Activated naive CD4-positive, alpha-beta T cell treated with Interleukin-2 at 50 U/mL for 16 hours (primary cell): ENCODE measurements around the gene OR8B8.
"Not testable (repeated sequence)": the region's sequence is repeated elsewhere in the genome, so short reads cannot be mapped to it uniquely, and the experiment has no call there.

Source experiments
- DNase-seq: peaks from one replicate; pipeline ENCODE4 v3.0.0-alpha.2; 2020

The OR8B8 gene

GRCh38 chr11:124441081-124441480 is 4.4 kb downstream of the OR8B8 start:
- no peak for DNase-seq

- no peak for DNase-seq
Measured at GRCh38 chr11:124440608-124441007, 4.9 kb downstream of the OR8B8 start.

- no peak for DNase-seq
Measured at GRCh38 chr11:124434699-124435098, 10.8 kb downstream of the OR8B8 start.

- no peak for DNase-seq
Measured at GRCh38 chr11:124429599-124429998, 15.9 kb downstream of the OR8B8 start.

- DNase-seq: no peak
Measured at GRCh38 chr11:124424384-124424921, 21.0 kb downstream of the OR8B8 start, which contains the start of gene OR8B4. TSS of gene OR8B4 (minus strand) at chr11:124424871. CDS start at chr11:124424871, 0 bp downstream.

GRCh38 chr11:124421043-124421442 is 24.5 kb downstream of the OR8B8 start:
- DNase-seq: no peak

- no peak for DNase-seq
Measured at GRCh38 chr11:124415356-124415923, 30.1 kb downstream of the OR8B8 start.

GRCh38 chr11:124409906-124410305 is 35.6 kb downstream of the OR8B8 start:
- DNase-seq: no peak

- no peak for DNase-seq
Measured at GRCh38 chr11:124405581-124405980, 39.9 kb downstream of the OR8B8 start.

- DNase-seq: not testable (repeated sequence)
Measured at GRCh38 chr11:124403186-124403585, 42.3 kb downstream of the OR8B8 start.

- peak; percentile 29 for DNase-seq
Measured at GRCh38 chr11:124402326-124402922, 43.1 kb downstream of the OR8B8 start.

- no peak for DNase-seq
Measured at GRCh38 chr11:124398924-124399323, 46.6 kb downstream of the OR8B8 start, which contains the start of gene OR8B3. TSS of gene OR8B3 (minus strand) at chr11:124399024. CDS start at chr11:124397351, 1,673 bp downstream.

- DNase-seq: not testable (repeated sequence)
Measured at GRCh38 chr11:124396847-124397246, 48.6 kb downstream of the OR8B8 start.

GRCh38 chr11:124394408-124394807 is 51.1 kb downstream of the OR8B8 start:
- DNase-seq: no peak
